Fibroblast of skin of right quadriceps (primary cell): Measurements from ENCODE around the gene HES1.
A peak's percentile ranks its signal among the peaks of the same experiment; 100 is the strongest.
"Not testable (repeated sequence)": the region's sequence is repeated elsewhere in the genome, so short reads cannot be mapped to it uniquely, and the experiment has no call there.

Source experiments
- DNase-seq: peaks from one replicate; pipeline ENCODE4 v3.0.0-alpha.2; 2013

Gene HES1

GRCh38 chr3:194135806-194136518 lies at the start of gene HES1:
Gene HES1 (plus strand): TSS chr3:194136148. CDS start chr3:194136381, 233 bp downstream.
- DNase-seq, result peak; percentile 99

GRCh38 chr3:194086388-194087075 lies 49.4 kb upstream of the HES1 start:
- peak; percentile 64 for DNase-seq

- DNase-seq, result peak; percentile 45
Measured at GRCh38 chr3:194087280-194087679, 48.7 kb upstream of the HES1 start.

- peak; percentile 73 for DNase-seq
Measured at GRCh38 chr3:194087995-194088855, 47.7 kb upstream of the HES1 start.

GRCh38 chr3:194089357-194090177 lies 46.4 kb upstream of the HES1 start:
- peak; percentile 100 for DNase-seq

GRCh38 chr3:194090178-194090555 lies 45.8 kb upstream of the HES1 start:
- not testable (repeated sequence) for DNase-seq

- no peak for DNase-seq
Measured at GRCh38 chr3:194090716-194091115, 45.2 kb upstream of the HES1 start.

- peak; percentile 91 for DNase-seq
Measured at GRCh38 chr3:194091141-194091540, 44.8 kb upstream of the HES1 start.

- not testable (repeated sequence) for DNase-seq
Measured at GRCh38 chr3:194091897-194092296, 44.1 kb upstream of the HES1 start.

GRCh38 chr3:194092881-194093301 lies 43.1 kb upstream of the HES1 start:
- no peak for DNase-seq

GRCh38 chr3:194093842-194094241 lies 42.1 kb upstream of the HES1 start:
- peak; percentile 53 for DNase-seq

- no peak for DNase-seq
Measured at GRCh38 chr3:194095464-194095863, 40.5 kb upstream of the HES1 start.

GRCh38 chr3:194095902-194096301 lies 40.0 kb upstream of the HES1 start:
- no peak for DNase-seq

- no peak for DNase-seq
Measured at GRCh38 chr3:194097141-194097882, 38.6 kb upstream of the HES1 start.

- DNase-seq, result peak; percentile 40
Measured at GRCh38 chr3:194098081-194098842, 37.7 kb upstream of the HES1 start.

GRCh38 chr3:194098843-194099183 lies 37.1 kb upstream of the HES1 start:
- DNase-seq, result no peak

GRCh38 chr3:194099215-194099614 lies 36.7 kb upstream of the HES1 start:
- DNase-seq, result no peak

GRCh38 chr3:194100856-194101390 lies 35.0 kb upstream of the HES1 start:
- DNase-seq, result no peak

- no peak for DNase-seq
Measured at GRCh38 chr3:194101592-194102432, 34.1 kb upstream of the HES1 start.

- no peak for DNase-seq
Measured at GRCh38 chr3:194102436-194102835, 33.5 kb upstream of the HES1 start.
